MCF 10A (cell line): ENCODE data around the gene PTAFR. TPM values are rescaled to one million over a fixed set of nuclear protein-coding genes. Genes with fewer than 3 reads are reported as not detected.
A peak's percentile ranks its signal among the peaks of the same experiment; 100 is the strongest.

Experiments
- Bru-seq: library from RNA; stranded (reverse); fragments of 400-500 nt; gene quantifications from one replicate; lab custom pipeline; 2021; lab: Mats Ljungman, UMichigan
- BruChase-seq, 2 experiments: library from RNA; stranded (reverse); fragments of 400-500 nt; gene quantifications; one replicate each; lab custom pipeline; 2021; lab: Mats Ljungman, UMichigan
- BruUV-seq: library from RNA; stranded (reverse); fragments of 400-500 nt; replicated peaks from 2 replicates; lab custom pipeline; 2021; lab: Mats Ljungman, UMichigan
- CTCF ChIA-PET: fragments of 300-600 bp; sonication (Branson Sonifier 250); formaldehyde crosslinking; extraction: SDS; loops from one replicate; lab custom pipeline; 2021; ENCODE audit warnings: antibody characterized with exemption, inconsistent platforms; lab: Yijun Ruan, JAX
- POLR2A ChIA-PET: fragments of 300-600, 350-650 bp; sonication (Branson Sonifier 250); formaldehyde crosslinking; extraction: SDS; loops from one replicate; lab custom pipeline; 2020; ENCODE audit warnings: antibody characterized with exemption, inconsistent platforms; lab: Yijun Ruan, JAX
- DNase-seq: peaks from one replicate; pipeline ENCODE4 v3.0.0-alpha.2; 2018; ENCODE audit not compliant: unreplicated experiment
- H3K27ac Mint-ChIP-seq: one replicate; pipeline ENCODE4 v1.8.0; 2022; ENCODE audit warnings: mild to moderate bottlenecking, low read depth, mixed read lengths; ENCODE audit not compliant: unreplicated experiment
- H3K27me3 Mint-ChIP-seq: one replicate; pipeline ENCODE4 v1.8.0; 2022; ENCODE audit warnings: mixed read lengths; ENCODE audit not compliant: insufficient read depth, unreplicated experiment
- H3K36me3 Mint-ChIP-seq: one replicate; pipeline ENCODE4 v1.8.0; 2022; ENCODE audit warnings: mild to moderate bottlenecking, moderate library complexity, mixed read lengths; ENCODE audit not compliant: insufficient read depth, unreplicated experiment
- H3K4me1 Mint-ChIP-seq: one replicate; pipeline ENCODE4 v1.8.0; 2022; ENCODE audit warnings: mixed read lengths; ENCODE audit not compliant: insufficient read depth, unreplicated experiment
- H3K4me3 Mint-ChIP-seq: one replicate; pipeline ENCODE4 v1.8.0; 2022; ENCODE audit warnings: mild to moderate bottlenecking, moderate library complexity, mixed read lengths; ENCODE audit not compliant: unreplicated experiment
- H3K9me3 Mint-ChIP-seq: one replicate; pipeline ENCODE4 v1.8.0; 2022; ENCODE audit warnings: mixed read lengths; ENCODE audit not compliant: unreplicated experiment
- intact Hi-C: fragments of 100-400 bp; cut with micrococcal nuclease; formaldehyde crosslinking; loops from 2 replicates; pipeline ENCODE4 v1.14.1; 2022
- long read RNA-seq: library from polyadenylated mRNA; stranded (forward); transcript quantifications from one replicate; pipeline ENCODE4 v2.0.0, GENCODE V29; 2022
- total RNA-seq: library from RNA; stranded (reverse); gene quantifications from 2 replicates; pipeline ENCODE4 v1.2.3, GENCODE V29; 2022
- TF ChIP-seq, protein P1 (sequence below): fragments of 200-600 bp; IDR thresholded peaks from one replicate; pipeline ENCODE4 v1.8.0; 2022; ENCODE audit warnings: antibody characterized with exemption, mild to moderate bottlenecking; ENCODE audit not compliant: unreplicated experiment

The PTAFR gene, protein sequence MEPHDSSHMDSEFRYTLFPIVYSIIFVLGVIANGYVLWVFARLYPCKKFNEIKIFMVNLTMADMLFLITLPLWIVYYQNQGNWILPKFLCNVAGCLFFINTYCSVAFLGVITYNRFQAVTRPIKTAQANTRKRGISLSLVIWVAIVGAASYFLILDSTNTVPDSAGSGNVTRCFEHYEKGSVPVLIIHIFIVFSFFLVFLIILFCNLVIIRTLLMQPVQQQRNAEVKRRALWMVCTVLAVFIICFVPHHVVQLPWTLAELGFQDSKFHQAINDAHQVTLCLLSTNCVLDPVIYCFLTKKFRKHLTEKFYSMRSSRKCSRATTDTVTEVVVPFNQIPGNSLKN
- total RNA-seq (1.6 and 1.8 TPM in 2 replicates), Bru-seq, nascent RNA (percentile 33 among the genes with signal in this experiment), BruChase-seq, experiment 1, labeled RNA remaining after a 6-hour chase (percentile 38 among the genes with signal in this experiment), BruChase-seq, experiment 2, labeled RNA remaining after a 2-hour chase (percentile 34 among the genes with signal in this experiment)
- long read RNA-seq, partial matches to known transcripts, result 3 of 5 reads
- long read RNA-seq, other reads (novel, unspliced or antisense), result 1 of 5 reads

DNA sequence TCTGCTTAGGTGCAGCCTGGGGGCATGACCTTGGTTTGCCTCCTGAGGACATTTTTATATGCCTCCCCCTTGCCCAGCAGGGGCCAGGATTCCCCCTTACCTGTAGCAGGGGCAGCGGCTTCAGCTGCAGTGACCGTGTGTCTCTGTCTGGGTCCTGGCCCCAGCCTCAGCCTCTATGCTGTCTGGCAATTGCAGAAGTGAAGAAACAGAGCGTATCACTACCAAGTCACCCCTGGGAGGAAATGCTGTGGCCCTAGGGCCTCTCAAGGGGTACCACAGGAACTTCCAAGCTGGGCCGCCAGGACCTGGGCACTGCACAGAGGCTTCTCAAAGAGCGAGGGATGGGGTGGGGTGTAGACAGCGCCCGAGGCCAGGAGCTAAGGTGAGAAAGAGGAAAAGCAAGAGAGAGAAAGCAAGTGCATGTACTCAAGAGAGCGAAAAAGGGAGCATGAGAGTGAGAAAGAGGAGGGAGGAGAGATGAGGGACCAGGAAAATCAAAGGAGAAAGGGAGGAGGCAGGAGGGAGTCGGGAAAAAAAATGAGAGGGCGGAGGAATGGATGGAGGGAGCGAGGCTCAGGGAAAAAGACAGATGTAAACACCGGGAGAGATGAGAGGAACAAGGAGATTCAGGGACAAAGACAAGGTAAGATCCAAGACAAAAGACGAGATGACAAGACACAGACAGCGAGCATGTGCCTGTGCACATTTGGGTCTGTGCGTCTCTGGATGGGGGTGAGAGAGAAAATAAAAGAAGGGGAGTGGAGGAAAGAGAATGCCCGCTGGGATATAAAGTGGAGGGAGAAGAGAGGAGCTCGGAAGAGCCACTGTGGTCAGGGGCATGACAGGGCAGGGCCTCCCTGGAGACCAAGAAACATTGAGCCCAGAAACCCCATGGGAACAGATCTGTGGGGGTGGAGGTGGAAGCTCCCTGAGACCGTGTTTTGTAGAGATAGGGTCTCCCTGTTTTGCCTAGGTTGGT lies at the start of gene PTAFR:
TSS of gene PTAFR (minus strand) at position 199 of the 979 bp plus-strand sequence. CDS start 25,669 bp downstream, outside the sequence.
- intact Hi-C loops, result no loop called here
- Mint-ChIP-seq H3K36me3 (peaks cover under 1% of the 10 kb centered on the region), H3K4me3 (no peak within 1 kb of the TSS), H3K9me3 (no peaks in the 10 kb centered on the region), H3K27ac (no peak within 1 kb of the TSS), H3K4me1 (peaks cover 9% of the 10 kb centered on the region), H3K27me3 (no peaks in the 10 kb centered on the region)
- no TSS peak for BruUV-seq
- ChIA-PET POLR2A (no interaction called here), CTCF (interaction anchor here (0.6 kb wide), 2 partner anchors 41 to 1759 kb away, joined by 3 to 4 read pairs; no protein-coding TSS in a partner anchor)
- DNase-seq, result no peak
- TF ChIP-seq, protein P1, sequence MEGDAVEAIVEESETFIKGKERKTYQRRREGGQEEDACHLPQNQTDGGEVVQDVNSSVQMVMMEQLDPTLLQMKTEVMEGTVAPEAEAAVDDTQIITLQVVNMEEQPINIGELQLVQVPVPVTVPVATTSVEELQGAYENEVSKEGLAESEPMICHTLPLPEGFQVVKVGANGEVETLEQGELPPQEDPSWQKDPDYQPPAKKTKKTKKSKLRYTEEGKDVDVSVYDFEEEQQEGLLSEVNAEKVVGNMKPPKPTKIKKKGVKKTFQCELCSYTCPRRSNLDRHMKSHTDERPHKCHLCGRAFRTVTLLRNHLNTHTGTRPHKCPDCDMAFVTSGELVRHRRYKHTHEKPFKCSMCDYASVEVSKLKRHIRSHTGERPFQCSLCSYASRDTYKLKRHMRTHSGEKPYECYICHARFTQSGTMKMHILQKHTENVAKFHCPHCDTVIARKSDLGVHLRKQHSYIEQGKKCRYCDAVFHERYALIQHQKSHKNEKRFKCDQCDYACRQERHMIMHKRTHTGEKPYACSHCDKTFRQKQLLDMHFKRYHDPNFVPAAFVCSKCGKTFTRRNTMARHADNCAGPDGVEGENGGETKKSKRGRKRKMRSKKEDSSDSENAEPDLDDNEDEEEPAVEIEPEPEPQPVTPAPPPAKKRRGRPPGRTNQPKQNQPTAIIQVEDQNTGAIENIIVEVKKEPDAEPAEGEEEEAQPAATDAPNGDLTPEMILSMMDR, result no peak

DNA sequence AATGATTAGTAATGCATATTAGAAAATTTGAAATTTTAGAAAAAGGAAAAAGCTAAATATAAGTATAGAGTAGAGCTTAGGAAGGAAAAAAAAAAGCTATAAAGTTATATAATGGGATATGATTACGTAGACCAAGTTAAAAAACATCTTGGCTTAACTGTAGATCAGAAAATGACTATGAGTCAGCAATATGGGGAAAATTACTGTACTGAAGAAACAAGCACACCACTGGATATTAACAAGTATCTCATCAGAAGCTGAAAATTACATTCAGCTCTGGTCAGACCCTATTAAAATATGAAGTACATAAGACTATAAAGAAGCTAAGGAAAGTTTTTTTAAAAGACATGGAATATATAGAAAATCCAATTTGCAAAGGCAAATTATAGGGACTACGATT lies 36.8 kb upstream of the PTAFR start:
- DNase-seq, result no peak
- Mint-ChIP-seq H3K27ac (no peak overlapping the region), H3K4me3 (no peak overlapping the region), H3K9me3 (no peaks in the 10 kb centered on the region), H3K4me1 (peaks cover 9% of the 10 kb centered on the region), H3K27me3 (no peaks in the 10 kb centered on the region), H3K36me3 (peaks cover 74% of the 10 kb centered on the region)
- CTCF ChIA-PET, result interaction anchor here (0.7 to 6.4 kb wide), 5 partner anchors 19 to 356 kb away, joined by 3 to 123 read pairs (median 4); partner anchors contain the start of gene EYA3
- TF ChIP-seq, protein P1, result no peak
- intact Hi-C loops, result no loop called here
- no TSS peak for BruUV-seq
- POLR2A ChIA-PET, result interaction anchor here (0.7 to 2.0 kb wide), 10 partner anchors 9 to 125 kb away, joined by 3 to 8 read pairs (median 4); partner anchors contain the start of genes ATP5IF1 and EYA3

DNA sequence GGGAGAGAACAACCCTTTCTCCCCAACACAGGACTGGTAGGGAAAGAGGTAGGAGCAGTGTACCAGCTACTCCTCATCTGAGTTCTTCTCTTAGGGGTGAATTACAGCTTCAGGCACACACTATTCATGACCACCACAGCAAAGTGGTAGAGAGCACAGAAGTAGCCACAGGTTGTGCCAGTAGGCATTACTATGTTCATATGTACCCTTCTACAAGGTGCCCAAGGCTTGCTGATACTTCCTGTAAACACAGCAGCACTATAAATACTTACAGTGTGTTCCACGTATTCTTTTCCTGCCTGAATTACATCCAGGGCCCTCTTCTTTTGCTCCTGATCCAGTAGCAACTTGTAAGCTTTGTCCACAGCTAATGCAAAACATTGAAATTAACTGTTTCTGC lies 33.2 kb upstream of the PTAFR start:
- Mint-ChIP-seq H3K36me3 (peaks cover 67% of the 10 kb centered on the region), H3K27me3 (no peaks in the 10 kb centered on the region), H3K9me3 (no peaks in the 10 kb centered on the region), H3K4me1 (peaks cover 9% of the 10 kb centered on the region), H3K4me3 (no peak overlapping the region), H3K27ac (no peak overlapping the region)
- no TSS peak for BruUV-seq
- CTCF ChIA-PET, result interaction anchor here (0.6 to 6.4 kb wide), 19 partner anchors 10 to 1448 kb away, joined by 3 to 123 read pairs (median 4); partner anchors contain the start of gene EYA3
- DNase-seq, result no peak
- TF ChIP-seq, protein P1, result peak; percentile 5
- POLR2A ChIA-PET, result interaction anchor here (0.6 to 3.2 kb wide), 9 partner anchors 22 to 303 kb away, joined by 3 to 26 read pairs (median 4); partner anchors contain the start of genes ATP5IF1 and EYA3
- intact Hi-C loops, result loop anchor here (1.0 to 10.0 kb wide), 3 partner anchors 118 to 352 kb away; no protein-coding TSS in a partner anchor
